ENCODE measurements around the gene GRID1.

Gene GRID1

DNA sequence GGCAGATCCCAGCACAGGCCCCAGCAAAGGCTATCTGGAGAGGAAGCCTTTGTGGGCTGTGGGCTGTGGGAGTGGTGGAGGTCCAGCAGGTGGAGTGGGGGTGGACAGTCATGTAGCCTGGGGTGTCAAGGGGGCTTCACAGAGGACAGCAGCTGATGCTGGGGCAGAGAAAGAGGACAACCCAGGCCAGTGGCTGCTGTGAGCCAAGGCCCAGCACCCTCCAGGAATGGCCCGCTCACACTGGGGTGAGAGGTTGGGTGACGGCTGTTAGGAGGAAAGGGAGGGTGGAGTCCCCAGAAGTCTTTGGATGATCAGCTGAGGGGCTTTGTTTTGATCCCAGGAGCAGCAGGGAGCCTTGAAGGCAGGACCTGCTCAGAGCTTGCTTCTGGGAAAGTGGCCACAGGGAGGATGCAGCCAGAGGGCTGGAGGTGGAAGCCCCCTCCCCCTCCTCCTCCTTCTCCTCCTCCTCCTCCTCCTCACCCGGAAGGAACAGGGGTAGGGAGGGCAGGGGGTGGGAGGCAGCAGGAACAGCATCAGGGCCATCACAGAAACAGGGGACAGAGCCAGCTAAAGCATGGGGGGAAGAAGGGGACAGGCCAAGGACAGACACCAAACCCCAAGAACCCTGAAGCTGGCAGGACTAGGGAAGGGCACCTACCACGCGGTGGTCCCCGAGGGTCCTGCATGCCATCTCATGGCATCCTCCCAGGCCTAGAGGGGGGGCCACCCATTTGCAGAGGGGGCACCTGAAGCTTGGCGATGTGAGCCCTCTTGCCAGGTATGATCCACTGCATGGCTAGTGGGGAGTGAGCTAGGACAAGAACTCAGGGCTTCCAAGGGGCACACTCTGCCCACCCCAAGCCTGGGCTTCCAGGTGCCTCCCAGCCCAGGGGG is 144.9 kb downstream of the GRID1 start:
- no peaks in the 10 kb centered on the region for H3K9me3 ChIP-seq (ENCODE audit: insufficient read depth, low read length)
- no peaks in the 10 kb centered on the region for H3K27me3 ChIP-seq (ENCODE audit: insufficient read depth, insufficient read length)
- no peak for DNase-seq (ENCODE audit: low read depth, low spot score)
- no peak overlapping the region for H3K4me3 ChIP-seq (ENCODE audit: insufficient read length, low read depth)
- H3K4me1 ChIP-seq (ENCODE audit: insufficient read depth, insufficient read length), result peaks cover 8% of the 10 kb centered on the region
- no peaks in the 10 kb centered on the region for H3K36me3 ChIP-seq (ENCODE audit: insufficient read depth, insufficient read length, low read length)
- no peak overlapping the region for H3K9ac ChIP-seq (ENCODE audit: insufficient read length, low read depth)
- no peak for TF ChIP-seq SUZ12 (IDR thresholded peaks at IDR 0.05; ENCODE audit: extremely low read depth, insufficient read depth, insufficient read length)
- TF ChIP-seq YY1 (IDR thresholded peaks at IDR 0.05; ENCODE audit: insufficient read depth, insufficient read length), result no peak
- no peak for TF ChIP-seq ZNF274 (IDR thresholded peaks at IDR 0.05; ENCODE audit: low read depth, low read length)

DNA sequence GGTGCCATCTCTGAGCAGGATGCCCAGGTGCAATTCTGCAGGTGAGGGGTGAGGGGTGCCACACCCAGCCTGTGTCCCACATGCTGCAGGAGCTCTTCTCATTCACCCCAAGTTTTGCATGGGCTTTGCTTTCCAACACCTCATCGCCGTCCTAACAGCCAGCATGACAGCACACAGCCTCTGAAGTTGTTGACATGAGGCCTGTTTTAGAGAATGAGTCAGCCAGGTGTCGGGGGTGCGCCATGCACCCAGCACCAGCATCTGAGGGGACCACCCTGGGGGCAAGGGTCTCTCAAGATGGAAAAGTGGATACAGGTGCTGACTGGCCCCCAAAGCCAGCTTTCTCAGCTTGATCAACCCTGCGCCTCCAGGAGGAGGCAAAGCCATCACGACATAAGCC is 146.0 kb downstream of the GRID1 start:
- Histone ChIP-seq H3K36me3 (ENCODE audit: insufficient read depth, insufficient read length, low read length) (no peaks in the 10 kb centered on the region), H3K4me1 (ENCODE audit: insufficient read depth, insufficient read length) (peaks cover 8% of the 10 kb centered on the region), H3K9me3 (ENCODE audit: insufficient read depth, low read length) (no peaks in the 10 kb centered on the region), H3K9ac (ENCODE audit: insufficient read length, low read depth) (no peak overlapping the region), H3K4me3 (ENCODE audit: insufficient read length, low read depth) (no peak overlapping the region), H3K27me3 (ENCODE audit: insufficient read depth, insufficient read length) (no peaks in the 10 kb centered on the region)
- no peak for DNase-seq (ENCODE audit: low read depth, low spot score)
- TF ChIP-seq SUZ12 (IDR thresholded peaks at IDR 0.05; ENCODE audit: extremely low read depth, insufficient read depth, insufficient read length), result no peak
- no peak for TF ChIP-seq ZNF274 (IDR thresholded peaks at IDR 0.05; ENCODE audit: low read depth, low read length)
- no peak for TF ChIP-seq YY1 (IDR thresholded peaks at IDR 0.05; ENCODE audit: insufficient read depth, insufficient read length)

DNA sequence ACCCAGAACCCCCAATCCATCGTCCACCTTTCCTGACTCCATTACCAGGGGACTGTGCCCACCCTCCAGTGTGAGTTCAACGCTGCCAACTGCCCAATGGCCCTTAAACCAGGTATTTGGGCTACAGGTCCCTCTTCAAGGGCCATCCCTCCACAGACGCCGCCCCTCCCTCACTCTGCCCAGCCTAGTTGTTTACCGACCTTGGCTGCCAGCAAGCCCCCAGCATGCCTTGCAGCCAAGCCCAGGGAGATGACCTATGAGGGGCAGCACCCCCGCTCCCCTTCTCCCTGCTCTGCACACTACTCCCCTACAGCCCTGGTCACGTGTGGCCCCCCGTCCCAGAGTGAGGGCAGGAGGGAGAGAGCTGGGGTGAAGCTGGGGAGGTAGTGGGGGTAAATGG is 147.3 kb downstream of the GRID1 start:
- Histone ChIP-seq H3K9me3 (ENCODE audit: insufficient read depth, low read length) (no peaks in the 10 kb centered on the region), H3K27me3 (ENCODE audit: insufficient read depth, insufficient read length) (no peaks in the 10 kb centered on the region), H3K36me3 (ENCODE audit: insufficient read depth, insufficient read length, low read length) (no peaks in the 10 kb centered on the region), H3K4me1 (ENCODE audit: insufficient read depth, insufficient read length) (peaks cover 8% of the 10 kb centered on the region), H3K4me3 (ENCODE audit: insufficient read length, low read depth) (no peak overlapping the region), H3K9ac (ENCODE audit: insufficient read length, low read depth) (no peak overlapping the region)
- no peak for DNase-seq (ENCODE audit: low read depth, low spot score)
- no peak for TF ChIP-seq YY1 (IDR thresholded peaks at IDR 0.05; ENCODE audit: insufficient read depth, insufficient read length)
- no peak for TF ChIP-seq ZNF274 (IDR thresholded peaks at IDR 0.05; ENCODE audit: low read depth, low read length)
- no peak for TF ChIP-seq SUZ12 (IDR thresholded peaks at IDR 0.05; ENCODE audit: extremely low read depth, insufficient read depth, insufficient read length)

- peaks cover 8% of the 10 kb centered on the region for H3K4me1 ChIP-seq (ENCODE audit: insufficient read depth, insufficient read length)
- no peaks in the 10 kb centered on the region for H3K27me3 ChIP-seq (ENCODE audit: insufficient read depth, insufficient read length)
- no peak for TF ChIP-seq ZNF274 (IDR thresholded peaks at IDR 0.05; ENCODE audit: low read depth, low read length)
- no peak for TF ChIP-seq YY1 (IDR thresholded peaks at IDR 0.05; ENCODE audit: insufficient read depth, insufficient read length)
- TF ChIP-seq SUZ12 (IDR thresholded peaks at IDR 0.05; ENCODE audit: extremely low read depth, insufficient read depth, insufficient read length), result no peak
- no peak overlapping the region for H3K9ac ChIP-seq (ENCODE audit: insufficient read length, low read depth)
- no peaks in the 10 kb centered on the region for H3K9me3 ChIP-seq (ENCODE audit: insufficient read depth, low read length)
- H3K36me3 ChIP-seq (ENCODE audit: insufficient read depth, insufficient read length, low read length), result no peaks in the 10 kb centered on the region
- no peak overlapping the region for H3K4me3 ChIP-seq (ENCODE audit: insufficient read length, low read depth)
- DNase-seq (ENCODE audit: low read depth, low spot score), result no peak
Observed at GRCh38 chr10:86218842-86219241, 147.8 kb downstream of the GRID1 start.

DNA sequence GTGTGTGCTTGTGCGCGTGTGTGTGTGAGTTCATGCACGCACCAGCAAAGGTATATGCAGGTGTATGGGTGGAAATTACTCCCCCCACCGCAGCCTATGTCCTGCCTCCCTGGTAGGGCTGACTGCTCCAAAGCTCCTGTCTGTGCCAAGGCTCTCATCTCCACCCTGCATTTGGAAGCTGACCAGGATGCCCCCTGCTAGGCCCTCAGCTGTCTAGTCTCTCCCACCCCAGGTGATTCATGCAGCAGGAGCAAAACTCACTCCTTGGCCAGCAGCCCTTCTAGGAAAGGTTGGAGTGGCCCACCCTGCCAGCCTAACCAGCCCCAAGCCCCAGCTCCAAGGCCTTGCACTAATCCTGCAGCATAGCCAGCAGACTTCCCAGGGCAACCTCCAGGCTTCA is 148.4 kb downstream of the GRID1 start:
- DNase-seq (ENCODE audit: low read depth, low spot score), result no peak

GRCh38 chr10:86217371-86218080 is 149.1 kb downstream of the GRID1 start:
- no peaks in the 10 kb centered on the region for H3K9me3 ChIP-seq (ENCODE audit: insufficient read depth, low read length)
- no peak overlapping the region for H3K4me3 ChIP-seq (ENCODE audit: insufficient read length, low read depth)
- H3K9ac ChIP-seq (ENCODE audit: insufficient read length, low read depth), result no peak overlapping the region
- TF ChIP-seq YY1 (IDR thresholded peaks at IDR 0.05; ENCODE audit: insufficient read depth, insufficient read length) (no peak), SUZ12 (IDR thresholded peaks at IDR 0.05; ENCODE audit: extremely low read depth, insufficient read depth, insufficient read length) (no peak), ZNF274 (IDR thresholded peaks at IDR 0.05; ENCODE audit: low read depth, low read length) (no peak)
- H3K27me3 ChIP-seq (ENCODE audit: insufficient read depth, insufficient read length), result no peaks in the 10 kb centered on the region
- peaks cover 5% of the 10 kb centered on the region for H3K4me1 ChIP-seq (ENCODE audit: insufficient read depth, insufficient read length)
- no peak for DNase-seq (ENCODE audit: low read depth, low spot score)
- no peaks in the 10 kb centered on the region for H3K36me3 ChIP-seq (ENCODE audit: insufficient read depth, insufficient read length, low read length)

More for the DNA sequence above, 148.4 kb downstream of the GRID1 start:
- Histone ChIP-seq H3K36me3 (ENCODE audit: insufficient read depth, insufficient read length, low read length) (no peaks in the 10 kb centered on the region), H3K4me3 (ENCODE audit: insufficient read length, low read depth) (no peak overlapping the region), H3K27me3 (ENCODE audit: insufficient read depth, insufficient read length) (no peaks in the 10 kb centered on the region), H3K9ac (ENCODE audit: insufficient read length, low read depth) (no peak overlapping the region), H3K4me1 (ENCODE audit: insufficient read depth, insufficient read length) (peaks cover 8% of the 10 kb centered on the region), H3K9me3 (ENCODE audit: insufficient read depth, low read length) (no peaks in the 10 kb centered on the region)
- TF ChIP-seq SUZ12 (IDR thresholded peaks at IDR 0.05; ENCODE audit: extremely low read depth, insufficient read depth, insufficient read length) (no peak), ZNF274 (IDR thresholded peaks at IDR 0.05; ENCODE audit: low read depth, low read length) (no peak), YY1 (IDR thresholded peaks at IDR 0.05; ENCODE audit: insufficient read depth, insufficient read length) (no peak)

GRCh38 chr10:86216886-86217285 is 149.7 kb downstream of the GRID1 start:
- DNase-seq (ENCODE audit: low read depth, low spot score), result no peak
- TF ChIP-seq SUZ12 (IDR thresholded peaks at IDR 0.05; ENCODE audit: extremely low read depth, insufficient read depth, insufficient read length) (no peak), YY1 (IDR thresholded peaks at IDR 0.05; ENCODE audit: insufficient read depth, insufficient read length) (no peak), ZNF274 (IDR thresholded peaks at IDR 0.05; ENCODE audit: low read depth, low read length) (no peak)
- Histone ChIP-seq H3K36me3 (ENCODE audit: insufficient read depth, insufficient read length, low read length) (no peaks in the 10 kb centered on the region), H3K27me3 (ENCODE audit: insufficient read depth, insufficient read length) (no peaks in the 10 kb centered on the region), H3K4me1 (ENCODE audit: insufficient read depth, insufficient read length) (peaks cover 1% of the 10 kb centered on the region), H3K9ac (ENCODE audit: insufficient read length, low read depth) (no peak overlapping the region), H3K9me3 (ENCODE audit: insufficient read depth, low read length) (no peaks in the 10 kb centered on the region), H3K4me3 (ENCODE audit: insufficient read length, low read depth) (no peak overlapping the region)
